Heart left ventricle (tissue), 13 donors: Measurements from ENCODE around the gene JMJD7.

ENCODE experiments used
- CTCF ChIP-seq, 12 donors: fragments of 200-600 bp; sonication (generic) in 4 of 12; IDR thresholded peaks; one replicate each; pipeline versions ENCODE4 v1.5.0 to v1.8.0; 2018 to 2022; ENCODE audit warnings: antibody characterized with exemption in 12 of 12, mild to moderate bottlenecking in 5 of 12
- POLR2A ChIP-seq, 2 donors: fragments of 450-650 bp; IDR thresholded peaks; one replicate each; pipeline ENCODE4 v1.6.1; 2017; ENCODE audit warnings: antibody characterized with exemption in 2 of 2, mild to moderate bottlenecking in 2 of 2, moderate library complexity in 2 of 2
- donor health status: ischemic (EF 13 %, LVEDD 7.1; RV severe dilation, severe dysfunction).
- donor health status: DM: no; HTN: yes; CAD: no.
- donor health status: DM: no; HTN: no; CAD: no.
- donor health status: ischemic (EF 25% LVEDD 6.9; RV normal size, moderate dysfunction).
- donor health status: ischemic (EF 25% LVEDD 5.7; RV mildly dilated, moderate dysfunction).
- donor health status: ischemic (EF 35%, LVEDD 5.7; RV mildly dilated, moderate dysfunction).
- donor health status: nonischemic (EF 11% LVEDD 7.7; RV severe dilation, severe dysfunction).
- donor health status: DM: yes; HTN: yes; CAD: no.
- donor health status: PGD.
- donor health status: ischemic (EF 29% LVEDD 5.4; RV normal size, mild dysfunction).
- donor health status: nonischemic (EF 23%, LVEDD 6.1; RV moderate dilation, normal function).

GRCh38 chr15:41856262-41856661, 28.4 kb downstream of the JMJD7 start:
- no peak for TF ChIP-seq POLR2A (IDR thresholded peaks at IDR 0.05)
- TF ChIP-seq CTCF (IDR thresholded peaks at IDR 0.05), result no peak
